HPDE6-E6E7 (cell line): ENCODE results near the gene GADL1.

Experiments used
- DNase-seq: peaks from one replicate; pipeline ENCODE4 v3.0.0; 2011; ENCODE audit warnings: missing footprints; ENCODE audit errors: extremely low spot score

GADL1 gene

GRCh38 chr3:30878862-30879261 lies 15.6 kb downstream of the GADL1 start:
- no peak for DNase-seq

GRCh38 chr3:30875505-30875904 lies 19.0 kb downstream of the GADL1 start:
- DNase-seq, result no peak

- no peak for DNase-seq
These were observed 20.8 kb downstream of the GADL1 start for GRCh38 chr3:30873671-30874070.

GRCh38 chr3:30872879-30873278 lies 21.6 kb downstream of the GADL1 start:
- DNase-seq, result no peak

- no peak for DNase-seq
These were observed 22.7 kb downstream of the GADL1 start for GRCh38 chr3:30871720-30872119.

- no peak for DNase-seq
These were observed 29.6 kb downstream of the GADL1 start for GRCh38 chr3:30864836-30865235.

GRCh38 chr3:30864132-30864531 lies 30.3 kb downstream of the GADL1 start:
- no peak for DNase-seq

- DNase-seq, result no peak
These were observed 32.5 kb downstream of the GADL1 start for GRCh38 chr3:30862004-30862403.

- no peak for DNase-seq
These were observed 35.5 kb downstream of the GADL1 start for GRCh38 chr3:30858894-30859389.

GRCh38 chr3:30855400-30856292 lies 38.8 kb downstream of the GADL1 start:
- DNase-seq, result no peak

- DNase-seq, result no peak
These were observed 41.6 kb downstream of the GADL1 start for GRCh38 chr3:30852833-30853232.

GRCh38 chr3:30848087-30848779 lies 46.2 kb downstream of the GADL1 start:
- DNase-seq, result no peak

- no peak for DNase-seq
These were observed 46.9 kb downstream of the GADL1 start for GRCh38 chr3:30847592-30847991.

- no peak for DNase-seq
These were observed 48.9 kb downstream of the GADL1 start for GRCh38 chr3:30845606-30846005.

GRCh38 chr3:30843877-30844276 lies 50.6 kb downstream of the GADL1 start:
- DNase-seq, result no peak

- DNase-seq, result no peak
These were observed 58.3 kb downstream of the GADL1 start for GRCh38 chr3:30836141-30836540.

- no peak for DNase-seq
These were observed 58.8 kb downstream of the GADL1 start for GRCh38 chr3:30835667-30836066.

- DNase-seq, result no peak
These were observed 61.4 kb downstream of the GADL1 start for GRCh38 chr3:30832961-30833575.

GRCh38 chr3:30827080-30827479 lies 67.4 kb downstream of the GADL1 start:
- DNase-seq, result no peak

GRCh38 chr3:30826531-30826942 lies 67.9 kb downstream of the GADL1 start:
- DNase-seq, result no peak

- DNase-seq, result no peak
These were observed 75.2 kb downstream of the GADL1 start for GRCh38 chr3:30819067-30819798.

- no peak for DNase-seq
These were observed 80.7 kb downstream of the GADL1 start for GRCh38 chr3:30813734-30814133.
